NCI-H345 (cell line): Measurements from ENCODE around the gene FCMR.
A peak's percentile ranks its signal among the peaks of the same experiment; 100 is the strongest.

ENCODE experiments used
- DNase-seq: peaks from one replicate; lab custom pipeline; 2025; lab: John Stamatoyannopoulos, UW

The FCMR gene

GRCh38 chr1:206923009-206923960 is 1.5 kb upstream of the FCMR start:
- no peak for DNase-seq

GRCh38 chr1:206922524-206922923 is 783 bp upstream of the FCMR start:
- DNase-seq, result no peak

GRCh38 chr1:206918076-206918475 is 3.7 kb downstream of the FCMR start:
- DNase-seq, result no peak

- no peak for DNase-seq
Observed at GRCh38 chr1:206916000-206916709, 5.6 kb downstream of the FCMR start.

- DNase-seq, result peak; percentile 48
Observed at GRCh38 chr1:206915030-206915735, 6.6 kb downstream of the FCMR start.

- no peak for DNase-seq
Observed at GRCh38 chr1:206913766-206914537, 7.8 kb downstream of the FCMR start.

DNA sequence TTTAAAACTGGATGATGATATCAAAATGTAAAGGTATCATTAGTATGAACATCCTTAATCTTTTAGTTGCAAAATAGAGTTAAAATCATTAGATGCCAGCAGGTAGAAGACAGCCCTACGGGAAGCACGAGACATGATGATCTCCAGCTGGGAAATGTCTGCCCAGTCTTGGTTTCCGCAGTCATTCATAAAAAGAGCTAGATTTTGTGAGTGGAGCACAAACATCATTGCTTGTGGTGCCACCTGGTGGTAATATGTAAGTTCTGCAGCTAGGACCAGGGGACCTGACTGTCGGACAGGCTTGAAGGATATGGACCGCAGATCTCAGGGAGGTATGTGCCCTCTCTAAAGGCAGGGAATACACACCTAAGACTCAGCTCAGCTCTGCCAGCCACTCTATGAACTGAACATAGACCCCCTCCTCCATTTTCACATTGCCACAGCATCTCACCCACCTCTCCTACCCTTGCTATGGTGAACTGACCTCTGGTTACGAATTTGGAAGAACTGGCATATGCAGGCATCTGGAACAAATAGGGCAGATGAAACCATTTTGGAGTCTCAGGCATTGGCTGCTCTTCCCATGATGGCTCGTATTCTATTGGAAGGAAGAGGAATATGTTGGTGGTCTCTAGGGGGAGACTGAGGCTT is 9.2 kb downstream of the FCMR start:
- peak; percentile 87 for DNase-seq

GRCh38 chr1:206911064-206911663 is 10.6 kb downstream of the FCMR start:
- DNase-seq, result peak; percentile 51

GRCh38 chr1:206909883-206910318 is 11.8 kb downstream of the FCMR start:
- no peak for DNase-seq

GRCh38 chr1:206909161-206909882 is 12.4 kb downstream of the FCMR start:
- peak; percentile 80 for DNase-seq

DNA sequence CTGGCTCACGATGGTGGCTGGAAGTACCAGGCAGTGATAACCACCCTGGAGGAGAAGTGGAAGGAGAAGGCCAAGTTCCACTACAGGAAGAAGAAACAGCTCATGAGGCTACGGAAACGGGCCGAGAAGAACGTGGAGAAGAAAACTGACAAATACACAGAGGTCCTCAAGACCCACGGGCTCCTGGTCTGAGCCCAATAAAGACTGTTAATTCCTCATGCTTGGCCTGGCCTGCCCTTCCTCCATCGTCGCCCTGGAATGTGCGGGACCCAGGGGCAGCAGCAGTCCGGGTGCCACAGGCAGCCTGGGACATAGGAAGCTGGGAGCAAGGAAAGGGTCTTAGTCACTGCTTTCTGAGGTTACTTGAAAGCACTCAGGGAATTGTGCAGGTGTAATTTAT is 13.7 kb downstream of the FCMR start:
- DNase-seq, result no peak

- no peak for DNase-seq
Observed at GRCh38 chr1:206907304-206907991, 14.3 kb downstream of the FCMR start.

GRCh38 chr1:206905295-206906164 is 16.2 kb downstream of the FCMR start:
- no peak for DNase-seq

DNA sequence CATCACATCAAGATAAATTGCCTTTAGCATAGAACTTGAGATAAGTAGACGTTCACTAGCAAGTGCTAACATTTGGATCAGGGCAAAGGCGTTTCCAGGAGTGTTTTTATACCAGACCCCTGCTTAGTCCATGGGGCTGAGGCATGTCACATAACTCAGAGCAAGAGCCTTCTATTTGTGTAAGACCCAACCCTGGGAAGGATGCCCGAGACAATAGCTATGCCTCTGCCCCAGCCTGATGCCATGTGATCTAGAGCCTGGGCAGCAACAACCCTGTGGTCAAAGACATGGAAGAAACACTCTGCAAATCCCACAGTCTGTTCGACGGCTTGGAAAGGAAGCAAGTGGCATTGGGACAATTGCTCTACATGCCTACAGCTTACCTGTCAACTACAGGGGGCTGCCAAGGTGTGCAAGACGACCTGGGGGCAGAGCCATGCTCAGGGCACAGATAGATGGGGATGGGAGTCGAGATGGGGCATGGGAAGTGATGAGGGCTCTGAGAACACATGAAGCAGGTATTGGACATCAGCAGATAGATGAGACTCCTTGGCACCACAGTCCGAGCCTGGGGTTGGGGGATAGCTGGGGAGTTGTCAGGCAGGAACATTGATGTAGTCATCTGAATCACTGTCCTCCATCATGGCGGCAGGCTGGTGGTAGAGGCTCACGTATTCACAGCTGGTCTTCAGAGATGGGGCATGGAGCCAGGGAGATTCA is 17.2 kb downstream of the FCMR start:
- no peak for DNase-seq

- DNase-seq, result no peak
Observed at GRCh38 chr1:206903687-206904086, 18.1 kb downstream of the FCMR start.

DNA sequence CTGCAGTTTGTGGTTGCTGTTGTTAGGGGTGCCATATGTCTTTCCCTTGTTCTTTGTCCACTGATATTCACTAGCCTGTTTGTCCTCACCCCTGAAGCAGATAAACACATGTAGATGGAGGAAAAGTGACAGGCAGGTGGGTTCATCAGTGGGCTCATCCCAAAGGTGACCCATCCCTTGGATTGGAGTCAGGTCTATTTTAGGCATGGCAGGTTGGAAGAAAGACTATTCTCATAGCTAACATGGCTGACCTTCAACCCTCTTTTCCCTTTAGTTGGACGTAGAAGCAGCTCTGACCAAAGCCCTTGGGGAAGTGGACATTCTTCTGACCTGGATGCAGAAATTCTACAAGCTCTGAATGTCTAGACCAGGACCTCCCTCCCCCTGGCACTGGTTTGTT is 19.0 kb downstream of the FCMR start:
- no peak for DNase-seq

DNA sequence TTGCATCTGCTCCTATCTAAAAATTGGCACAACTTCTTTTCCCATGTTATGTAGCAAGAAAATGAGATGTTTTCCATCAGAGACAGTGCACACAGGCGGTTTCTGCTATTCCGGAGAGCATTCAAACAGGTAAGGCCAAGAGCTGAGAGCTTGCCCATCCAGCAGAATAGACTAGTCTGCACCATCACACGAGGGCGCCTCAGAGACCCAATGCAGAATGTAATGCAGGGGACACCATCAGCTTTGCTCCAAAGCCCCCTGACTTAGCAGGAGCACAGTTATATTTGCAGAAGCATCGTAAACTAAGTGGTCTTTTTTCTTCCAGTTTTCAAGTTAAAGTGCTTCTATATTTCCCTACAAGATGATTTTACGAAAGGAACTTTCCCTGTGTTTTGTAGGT is 19.8 kb downstream of the FCMR start:
- DNase-seq, result no peak

DNA sequence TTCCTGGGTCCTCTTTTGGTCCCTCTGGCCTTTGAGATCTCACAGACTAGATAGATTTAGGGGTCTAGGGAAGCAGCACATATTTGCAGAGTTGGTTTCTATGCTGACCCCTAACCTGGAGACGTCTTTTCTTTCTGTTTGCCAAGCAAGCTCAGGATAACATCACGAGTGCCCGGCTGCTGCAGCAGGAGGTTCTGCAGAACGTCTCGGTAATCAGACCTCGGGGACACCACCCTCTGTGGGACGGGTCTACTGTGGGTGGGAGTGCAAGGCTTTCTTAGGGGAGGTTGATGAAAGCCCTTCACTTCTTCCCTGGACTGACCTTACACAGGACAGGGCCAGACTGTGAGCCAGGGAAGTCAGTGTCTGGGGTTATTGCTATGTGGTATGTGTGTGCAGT is 21.6 kb downstream of the FCMR start:
- no peak for DNase-seq
